GM19035 (cell line): Measurements from ENCODE around the gene MOV10L1.
A peak's percentile ranks its signal among the peaks of the same experiment; 100 is the strongest.
"Not testable (repeated sequence)": the region's sequence is repeated elsewhere in the genome, so short reads cannot be mapped to it uniquely, and the experiment has no call there.

Experiments used
- ATAC-seq: cut with Tn5 transposase; IDR thresholded peaks from one replicate; pipeline ENCODE4 v1.9.1; 2021; ENCODE audit not compliant: unreplicated experiment

Gene MOV10L1

GRCh38 chr22:50199829-50200460 lies 110.1 kb downstream of the MOV10L1 start:
- ATAC-seq: no peak

GRCh38 chr22:50200461-50201190 lies 110.8 kb downstream of the MOV10L1 start, which contains the start of gene SELENOO:
TSS of gene SELENOO (plus strand) at chr22:50201011. CDS start at chr22:50201037, 26 bp downstream.
- peak; percentile 80 for ATAC-seq

- peak; percentile 35 for ATAC-seq
Measured at GRCh38 chr22:50201191-50202129, 111.7 kb downstream of the MOV10L1 start.

GRCh38 chr22:50202130-50202666 lies 112.4 kb downstream of the MOV10L1 start:
- no peak for ATAC-seq

- no peak for ATAC-seq
Measured at GRCh38 chr22:50203288-50203687, 113.5 kb downstream of the MOV10L1 start.

- ATAC-seq: no peak
Measured at GRCh38 chr22:50204571-50204970, 114.8 kb downstream of the MOV10L1 start.

GRCh38 chr22:50204998-50205397 lies 115.2 kb downstream of the MOV10L1 start:
- ATAC-seq: not testable (repeated sequence)

- no peak for ATAC-seq
Measured at GRCh38 chr22:50205781-50206569, 116.2 kb downstream of the MOV10L1 start.

- ATAC-seq: no peak
Measured at GRCh38 chr22:50206599-50206998, 116.8 kb downstream of the MOV10L1 start.

GRCh38 chr22:50207383-50208140 lies 117.8 kb downstream of the MOV10L1 start:
- no peak for ATAC-seq

GRCh38 chr22:50208430-50208938 lies 118.7 kb downstream of the MOV10L1 start:
- no peak for ATAC-seq

GRCh38 chr22:50208939-50209892 lies 119.4 kb downstream of the MOV10L1 start:
- ATAC-seq: no peak

GRCh38 chr22:50209893-50210292 lies 120.1 kb downstream of the MOV10L1 start:
- no peak for ATAC-seq

- ATAC-seq: no peak
Measured at GRCh38 chr22:50210378-50211139, 120.8 kb downstream of the MOV10L1 start.

GRCh38 chr22:50211147-50211546 lies 121.3 kb downstream of the MOV10L1 start:
- ATAC-seq: no peak
